ENCODE results near the gene EMX1.

Gene EMX1

GRCh38 chr2:72961036-72961720 lies 43.9 kb downstream of the EMX1 start:
- DNase-seq = no peak

- DNase-seq = no peak
Measured at GRCh38 chr2:72961853-72962468, 44.6 kb downstream of the EMX1 start.

GRCh38 chr2:72962911-72963310 lies 45.6 kb downstream of the EMX1 start:
- DNase-seq = no peak

- DNase-seq = no peak
Measured at GRCh38 chr2:72963423-72964145, 46.3 kb downstream of the EMX1 start.

GRCh38 chr2:72964146-72964525 lies 46.8 kb downstream of the EMX1 start:
- DNase-seq = no peak

GRCh38 chr2:72965016-72965415 lies 47.7 kb downstream of the EMX1 start:
- no peak for DNase-seq

GRCh38 chr2:72965770-72966450 lies 48.6 kb downstream of the EMX1 start:
- no peak for DNase-seq

GRCh38 chr2:72968286-72968685 lies 51.0 kb downstream of the EMX1 start:
- no peak for DNase-seq

- no peak for DNase-seq
Measured at GRCh38 chr2:72969706-72970105, 52.4 kb downstream of the EMX1 start.

- DNase-seq = no peak
Measured at GRCh38 chr2:72971036-72971435, 53.7 kb downstream of the EMX1 start.

GRCh38 chr2:72972352-72973136 lies 55.2 kb downstream of the EMX1 start:
- no peak for DNase-seq

- DNase-seq = no peak
Measured at GRCh38 chr2:72973137-72973535, 55.8 kb downstream of the EMX1 start.

GRCh38 chr2:72973566-72974435 lies 56.5 kb downstream of the EMX1 start:
- no peak for DNase-seq

GRCh38 chr2:72974436-72974754 lies 57.1 kb downstream of the EMX1 start:
- no peak for DNase-seq

- DNase-seq = no peak
Measured at GRCh38 chr2:72975017-72975416, 57.7 kb downstream of the EMX1 start.

- DNase-seq = no peak
Measured at GRCh38 chr2:72979896-72980295, 62.6 kb downstream of the EMX1 start.

GRCh38 chr2:72980535-72981217 lies 63.4 kb downstream of the EMX1 start:
- no peak for DNase-seq

- no peak for DNase-seq
Measured at GRCh38 chr2:72981536-72981935, 64.2 kb downstream of the EMX1 start.

GRCh38 chr2:72982219-72982618 lies 64.9 kb downstream of the EMX1 start:
- no peak for DNase-seq

GRCh38 chr2:72982781-72983499 lies 65.6 kb downstream of the EMX1 start:
- no peak for DNase-seq

All from activated CD4-positive, CD25-positive, alpha-beta regulatory T cell treated with anti-CD3 and anti-CD28 coated beads, Interleukin-2, amount 50 U/mL, for 72 hours (primary cell).